Suprapubic skin (tissue), 4 donors: Measurements from ENCODE around the gene KDM4B.

Experiments used
- EP300 ChIP-seq: sonication (generic); formaldehyde crosslinking; IDR thresholded peaks from one replicate; pipeline ENCODE4 v1.6.1; 2017; ENCODE audit warnings: antibody characterized with exemption
- POLR2A ChIP-seq, 2 donors: fragments of 450-650 bp; IDR thresholded peaks; one replicate each; pipeline ENCODE4 v1.6.1; 2017; ENCODE audit warnings: antibody characterized with exemption in 2 of 2, mild to moderate bottlenecking in 2 of 2, moderate library complexity in 2 of 2
- POLR2AphosphoS5 ChIP-seq, 3 donors: sonication (generic); formaldehyde crosslinking; IDR thresholded peaks; one replicate each; pipeline ENCODE4 v1.6.1; 2017; ENCODE audit warnings: antibody characterized with exemption in 3 of 3
- TF ChIP-seq, protein P1 (sequence below), 2 donors: fragments of 200-600 bp in 1 of 2; fragments of 450-650 bp in 1 of 2; sonication (generic) in 1 of 2; IDR thresholded peaks; one replicate each; pipeline ENCODE4 v1.5.1; 2016 to 2019; ENCODE audit warnings: antibody characterized with exemption in 2 of 2, mild to moderate bottlenecking in 1 of 2, moderate library complexity in 1 of 2

GRCh38 chr19:4951656-4952055 lies 17.3 kb upstream of the KDM4B start:
- TF ChIP-seq, protein P1, sequence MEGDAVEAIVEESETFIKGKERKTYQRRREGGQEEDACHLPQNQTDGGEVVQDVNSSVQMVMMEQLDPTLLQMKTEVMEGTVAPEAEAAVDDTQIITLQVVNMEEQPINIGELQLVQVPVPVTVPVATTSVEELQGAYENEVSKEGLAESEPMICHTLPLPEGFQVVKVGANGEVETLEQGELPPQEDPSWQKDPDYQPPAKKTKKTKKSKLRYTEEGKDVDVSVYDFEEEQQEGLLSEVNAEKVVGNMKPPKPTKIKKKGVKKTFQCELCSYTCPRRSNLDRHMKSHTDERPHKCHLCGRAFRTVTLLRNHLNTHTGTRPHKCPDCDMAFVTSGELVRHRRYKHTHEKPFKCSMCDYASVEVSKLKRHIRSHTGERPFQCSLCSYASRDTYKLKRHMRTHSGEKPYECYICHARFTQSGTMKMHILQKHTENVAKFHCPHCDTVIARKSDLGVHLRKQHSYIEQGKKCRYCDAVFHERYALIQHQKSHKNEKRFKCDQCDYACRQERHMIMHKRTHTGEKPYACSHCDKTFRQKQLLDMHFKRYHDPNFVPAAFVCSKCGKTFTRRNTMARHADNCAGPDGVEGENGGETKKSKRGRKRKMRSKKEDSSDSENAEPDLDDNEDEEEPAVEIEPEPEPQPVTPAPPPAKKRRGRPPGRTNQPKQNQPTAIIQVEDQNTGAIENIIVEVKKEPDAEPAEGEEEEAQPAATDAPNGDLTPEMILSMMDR (IDR thresholded peaks at IDR 0.05): no peak
- TF ChIP-seq POLR2A (IDR thresholded peaks at IDR 0.05) (no peak), EP300 (no peak), POLR2AphosphoS5 (IDR thresholded peaks at IDR 0.05) (no peak)
